Stimulated activated CD4-positive, alpha-beta T cell treated with anti-CD3 and anti-CD28 coated beads, Interleukin-12 subunit alpha, Interleukin-12 subunit beta, amount 100 ng/mL, for 24 hours (primary cell): Measurements from ENCODE around the gene CFL1.
"Not testable (repeated sequence)": the region's sequence is repeated elsewhere in the genome, so short reads cannot be mapped to it uniquely, and the experiment has no call there.

Experiments used
- DNase-seq, 2 experiments: peaks; one replicate each; pipeline ENCODE4 v3.0.0-alpha.2; 2020; ENCODE audit warnings: low read depth in 2 of 2

Gene CFL1

GRCh38 chr11:65842144-65842543, 15.8 kb downstream of the CFL1 start:
- DNase-seq = no peak

DNA sequence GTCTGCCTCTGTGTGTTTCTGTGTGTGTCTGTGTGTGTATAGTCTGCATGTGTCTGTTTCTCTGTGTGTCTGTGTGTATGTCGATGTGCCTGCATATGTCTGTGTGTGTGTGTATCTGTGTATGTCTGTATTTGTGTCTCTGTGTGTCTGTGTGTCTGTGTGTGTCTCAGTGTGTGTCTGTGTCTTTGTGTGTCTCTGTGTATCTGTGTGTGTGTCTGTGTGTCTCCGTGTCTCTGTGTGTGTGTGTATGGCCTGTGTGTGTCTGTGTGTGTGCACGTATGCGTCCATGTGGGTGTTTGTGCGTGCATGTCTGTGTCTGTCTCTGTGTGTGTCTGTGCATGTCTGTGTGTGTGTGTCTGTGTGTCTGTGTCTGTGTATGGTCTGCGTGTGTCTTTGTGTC, 23.8 kb downstream of the CFL1 start:
- no peak for DNase-seq

GRCh38 chr11:65833297-65834030, 24.5 kb downstream of the CFL1 start, which contains the start of gene SNX32:
SNX32 (plus strand) TSS chr11:65833963; CDS start chr11:65834066, 103 bp downstream.
- DNase-seq = peak; percentile 93 to 95

DNA sequence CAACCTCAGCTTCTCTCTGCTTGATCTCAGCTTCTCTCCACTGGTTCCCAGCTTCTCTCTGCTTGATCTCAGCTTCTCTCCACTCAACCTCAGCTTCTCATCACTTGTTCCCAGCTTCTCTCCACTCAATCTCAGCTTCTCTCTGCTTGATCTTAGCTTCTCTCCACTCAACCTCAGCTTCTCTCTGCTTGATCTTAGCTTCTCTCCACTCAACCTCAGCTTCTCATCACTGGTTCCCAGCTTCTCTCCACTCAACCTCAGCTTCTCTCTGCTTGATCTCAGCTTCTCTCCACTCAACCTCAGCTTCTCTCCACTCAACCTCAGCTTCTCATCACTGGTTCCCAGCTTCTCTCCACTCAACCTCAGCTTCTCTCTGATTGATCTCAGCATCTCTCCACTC, 25.7 kb downstream of the CFL1 start:
- DNase-seq = not testable (repeated sequence)

DNA sequence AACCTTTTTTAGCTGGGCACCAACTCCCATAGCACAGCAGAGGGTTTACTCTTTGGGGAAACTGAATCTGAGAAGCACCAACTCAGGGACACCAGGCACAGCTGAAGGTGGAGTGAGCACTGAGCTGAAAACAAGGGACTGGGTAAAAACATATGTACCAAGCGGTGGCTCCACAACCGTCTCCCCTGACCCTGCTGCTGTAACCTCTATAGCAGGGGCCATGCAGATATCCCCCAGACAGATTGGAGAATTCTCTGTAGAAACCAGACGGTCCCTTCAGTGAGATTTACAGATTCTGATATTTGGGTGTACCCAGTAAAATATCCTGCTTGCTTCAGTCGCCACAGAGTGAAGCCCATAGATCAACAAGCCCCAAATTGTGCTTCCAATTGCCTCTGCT, 28.5 kb downstream of the CFL1 start:
- DNase-seq = no peak

- no peak for DNase-seq
These were observed 30.8 kb downstream of the CFL1 start for GRCh38 chr11:65826984-65827735.

DNA sequence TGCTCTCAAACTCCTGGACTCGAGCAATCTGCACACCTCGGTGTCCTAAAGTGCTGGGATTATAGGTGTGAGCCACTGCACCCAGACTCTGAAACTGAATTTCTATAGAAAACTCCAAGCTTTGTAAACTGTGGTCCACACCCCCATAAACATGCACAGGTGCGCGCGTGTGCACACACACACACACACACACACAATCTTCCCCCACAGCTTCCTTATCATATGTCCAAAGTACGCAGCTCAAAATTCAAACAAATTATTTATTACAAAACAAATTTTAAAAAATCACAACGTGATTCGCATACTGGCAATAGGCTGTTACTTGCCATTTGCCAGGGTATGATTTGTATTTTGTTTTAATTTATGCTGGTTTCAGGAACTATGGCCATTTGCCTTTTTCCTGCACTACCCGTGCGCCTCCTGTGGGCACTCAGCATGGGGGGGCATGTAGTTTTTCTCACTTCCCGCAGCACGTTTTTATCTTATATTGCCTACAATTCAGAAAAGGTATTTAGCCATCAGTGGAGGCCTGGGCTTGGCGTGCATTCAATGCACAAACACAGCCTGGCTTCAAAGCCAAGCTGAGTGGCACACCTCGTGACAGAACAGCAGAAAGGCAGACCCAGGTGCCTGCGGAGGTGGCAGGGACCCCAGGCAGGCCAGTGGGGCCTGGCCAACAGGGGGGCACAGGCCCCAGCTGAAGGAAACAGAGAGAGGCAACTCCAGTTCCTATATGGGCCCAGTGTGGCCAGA, 35.0 kb downstream of the CFL1 start:
- DNase-seq = no peak

GRCh38 chr11:65821107-65821506, 36.9 kb downstream of the CFL1 start:
- no peak for DNase-seq

DNA sequence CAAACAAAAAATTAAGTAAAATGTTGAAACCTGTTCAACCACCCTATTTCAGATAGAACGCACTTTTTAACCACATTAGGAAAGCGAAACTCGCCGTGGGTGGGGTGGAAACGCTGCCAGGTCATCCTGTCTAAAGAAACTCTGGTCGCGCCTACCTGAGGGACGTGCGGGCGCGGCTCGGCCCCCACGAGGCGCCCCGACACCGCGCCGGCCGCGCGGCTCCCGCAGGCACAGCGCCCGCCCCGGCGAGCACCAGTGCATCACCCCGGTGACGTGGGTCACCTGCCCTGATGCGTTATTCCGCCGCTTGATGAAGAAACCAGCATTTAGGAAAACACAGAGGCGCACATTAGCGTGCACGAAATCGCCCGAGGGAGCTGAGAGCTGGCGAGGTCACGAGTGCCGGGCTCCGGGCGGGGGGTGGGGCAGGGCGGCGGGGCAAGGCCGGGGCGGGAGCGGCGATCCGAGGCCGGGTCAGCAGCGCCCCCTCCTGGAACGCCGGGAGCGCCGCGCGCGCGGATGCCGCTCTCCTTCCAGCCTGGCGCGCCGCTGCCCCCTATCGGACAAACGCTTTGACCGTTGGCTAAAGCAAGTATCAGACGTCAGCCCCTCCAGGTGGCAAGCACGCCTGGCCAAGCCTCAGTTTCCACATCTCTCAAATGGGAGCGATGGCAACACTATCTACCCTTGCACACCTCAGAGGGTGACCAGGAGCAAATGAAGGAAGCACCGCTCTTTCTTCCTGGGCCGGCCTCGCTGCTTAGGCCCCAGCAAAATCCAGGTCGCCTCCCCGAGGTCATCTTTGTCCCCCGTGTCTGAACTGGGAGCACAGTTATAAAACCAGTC, 39.9 kb downstream of the CFL1 start:
- peak; percentile 76 to 94 for DNase-seq

- no peak for DNase-seq
These were observed 40.6 kb downstream of the CFL1 start for GRCh38 chr11:65817312-65817834.

DNA sequence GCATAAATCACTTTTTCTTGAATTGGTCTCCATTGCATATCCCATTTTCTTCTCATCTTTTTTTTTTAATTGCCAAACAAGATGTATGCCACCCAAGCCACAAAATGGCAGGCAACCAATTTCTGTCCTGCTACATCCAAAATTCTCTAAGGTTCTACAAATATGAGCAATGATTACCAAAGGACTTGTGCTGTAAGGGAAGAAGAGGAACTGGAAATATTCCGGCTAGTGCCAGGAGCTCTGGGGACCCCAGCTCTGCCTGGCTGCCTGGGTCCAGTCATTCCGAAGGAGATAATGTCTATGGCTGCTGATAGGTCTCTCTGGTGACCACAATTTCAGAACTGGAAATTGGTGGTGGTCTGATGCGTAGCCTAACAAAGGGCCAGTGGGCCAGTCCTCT, 41.3 kb downstream of the CFL1 start:
- no peak for DNase-seq

GRCh38 chr11:65814986-65815565, 42.9 kb downstream of the CFL1 start:
- DNase-seq = no peak

- no peak for DNase-seq
These were observed 43.6 kb downstream of the CFL1 start for GRCh38 chr11:65814131-65814985.

- DNase-seq = no peak
These were observed 46.1 kb downstream of the CFL1 start for GRCh38 chr11:65811764-65812475.

GRCh38 chr11:65810046-65810868, 47.7 kb downstream of the CFL1 start:
- DNase-seq = no peak

GRCh38 chr11:65809496-65809895, 48.5 kb downstream of the CFL1 start:
- DNase-seq = no peak

GRCh38 chr11:65808744-65809341, 49.1 kb downstream of the CFL1 start:
- DNase-seq = no peak

- no peak for DNase-seq
These were observed 51.0 kb downstream of the CFL1 start for GRCh38 chr11:65806979-65807378.
